ENCODE results near the gene USO1.
"Not testable (repeated sequence)": the region's sequence is repeated elsewhere in the genome, so short reads cannot be mapped to it uniquely, and the experiment has no call there.

USO1 gene, protein sequence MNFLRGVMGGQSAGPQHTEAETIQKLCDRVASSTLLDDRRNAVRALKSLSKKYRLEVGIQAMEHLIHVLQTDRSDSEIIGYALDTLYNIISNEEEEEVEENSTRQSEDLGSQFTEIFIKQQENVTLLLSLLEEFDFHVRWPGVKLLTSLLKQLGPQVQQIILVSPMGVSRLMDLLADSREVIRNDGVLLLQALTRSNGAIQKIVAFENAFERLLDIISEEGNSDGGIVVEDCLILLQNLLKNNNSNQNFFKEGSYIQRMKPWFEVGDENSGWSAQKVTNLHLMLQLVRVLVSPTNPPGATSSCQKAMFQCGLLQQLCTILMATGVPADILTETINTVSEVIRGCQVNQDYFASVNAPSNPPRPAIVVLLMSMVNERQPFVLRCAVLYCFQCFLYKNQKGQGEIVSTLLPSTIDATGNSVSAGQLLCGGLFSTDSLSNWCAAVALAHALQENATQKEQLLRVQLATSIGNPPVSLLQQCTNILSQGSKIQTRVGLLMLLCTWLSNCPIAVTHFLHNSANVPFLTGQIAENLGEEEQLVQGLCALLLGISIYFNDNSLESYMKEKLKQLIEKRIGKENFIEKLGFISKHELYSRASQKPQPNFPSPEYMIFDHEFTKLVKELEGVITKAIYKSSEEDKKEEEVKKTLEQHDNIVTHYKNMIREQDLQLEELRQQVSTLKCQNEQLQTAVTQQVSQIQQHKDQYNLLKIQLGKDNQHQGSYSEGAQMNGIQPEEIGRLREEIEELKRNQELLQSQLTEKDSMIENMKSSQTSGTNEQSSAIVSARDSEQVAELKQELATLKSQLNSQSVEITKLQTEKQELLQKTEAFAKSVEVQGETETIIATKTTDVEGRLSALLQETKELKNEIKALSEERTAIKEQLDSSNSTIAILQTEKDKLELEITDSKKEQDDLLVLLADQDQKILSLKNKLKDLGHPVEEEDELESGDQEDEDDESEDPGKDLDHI

DNA sequence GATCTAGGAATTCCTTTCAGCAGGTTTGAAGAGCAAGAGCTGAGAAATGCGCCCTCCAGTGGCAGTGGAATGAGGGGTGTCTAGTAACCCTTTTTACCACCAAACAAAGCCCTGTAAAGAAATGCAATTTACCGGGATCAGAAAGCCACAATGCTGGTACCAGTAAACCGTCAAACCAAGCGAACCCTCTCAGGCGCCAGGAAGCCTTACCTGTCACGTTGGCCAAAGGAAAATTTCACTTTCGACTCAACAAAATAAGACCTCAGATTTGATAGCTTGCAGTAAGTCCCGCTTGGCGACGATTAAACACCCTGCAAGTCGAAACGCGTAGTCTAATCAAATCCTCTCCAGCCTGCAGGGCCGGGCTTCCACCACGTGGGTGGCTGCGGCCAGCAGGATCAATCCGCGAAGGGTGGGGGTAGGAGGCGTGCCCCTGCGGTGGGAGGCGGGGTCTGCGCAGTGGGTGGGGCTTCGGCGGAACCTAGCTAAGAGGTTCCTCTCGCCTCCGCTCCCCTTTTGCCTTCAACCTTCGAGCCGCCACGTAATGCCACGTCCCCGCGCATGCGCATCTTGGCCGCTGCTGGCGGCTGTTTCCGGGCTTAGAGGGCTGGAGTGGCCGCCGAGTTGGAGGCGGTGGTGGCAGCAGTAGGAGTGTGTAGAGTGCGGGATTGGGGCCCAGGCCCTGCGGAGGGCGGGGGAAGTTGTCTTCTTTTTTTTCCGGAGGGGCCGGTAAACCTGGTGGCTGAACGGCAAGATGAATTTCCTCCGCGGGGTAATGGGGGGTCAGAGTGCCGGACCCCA, at the start of gene USO1:
Gene USO1 (plus strand): TSS at position 512 of the 801 bp plus-strand sequence. CDS start 243 bp downstream, at position 755.
- Histone ChIP-seq H3K27me3 (ENCODE audit: low read depth) (no peaks in the 10 kb centered on the region), H3K36me3 (replicated peaks) (no peaks in the 10 kb centered on the region), H3K4me1 (peaks cover 18% of the 10 kb centered on the region), H3K9me3 (no peaks in the 10 kb centered on the region), H3K4me3 (peak within 1 kb of the TSS; percentile 94)
- peak; percentile 98 to 99 for DNase-seq (ENCODE audit: low spot score in 2 of 2)
- in situ Hi-C loops (cut with MboI; ENCODE audit: low sequenced_read_pairs), result no loop called here

GRCh38 chr4:75675004-75675531, 49.3 kb upstream of the USO1 start:
- in situ Hi-C loops (cut with MboI; ENCODE audit: low sequenced_read_pairs), result no loop called here
- no peak for DNase-seq (ENCODE audit: low spot score in 2 of 2)
- H3K4me3 ChIP-seq, result no peak overlapping the region

DNA sequence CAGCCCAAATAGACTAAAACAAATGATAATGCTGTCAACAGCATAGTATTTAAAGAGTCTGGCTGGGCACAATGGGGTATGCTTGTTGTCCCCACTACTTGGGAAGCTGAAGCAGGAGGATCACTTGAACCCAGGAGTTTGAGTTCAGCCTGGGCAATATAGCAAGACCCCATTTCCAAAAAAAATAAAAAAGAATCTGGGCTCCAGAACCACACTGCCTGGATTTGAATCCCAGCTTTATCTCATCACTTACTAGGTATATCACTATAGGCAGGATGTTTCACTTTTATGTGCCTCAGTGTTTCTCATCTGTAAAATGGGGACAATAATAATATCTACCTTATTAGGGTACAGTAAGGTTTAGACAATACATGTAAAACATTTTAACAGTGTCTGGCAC, 45.9 kb upstream of the USO1 start:
- DNase-seq (ENCODE audit: low spot score in 2 of 2), result no peak
- no peaks in the 10 kb centered on the region for H3K27me3 ChIP-seq (ENCODE audit: low read depth)
- in situ Hi-C loops (cut with MboI; ENCODE audit: low sequenced_read_pairs), result no loop called here
- H3K4me3 ChIP-seq, result no peak overlapping the region
- no peaks in the 10 kb centered on the region; the same call in 1 of the 2 replicates for H3K36me3 ChIP-seq (replicated peaks)
- peaks cover 26% of the 10 kb centered on the region for H3K4me1 ChIP-seq
- H3K9me3 ChIP-seq, result no peaks in the 10 kb centered on the region

More at GRCh38 chr4:75675004-75675531, 49.3 kb upstream of the USO1 start:
- Histone ChIP-seq H3K4me1 (peaks cover 40% of the 10 kb centered on the region), H3K9me3 (no peaks in the 10 kb centered on the region), H3K36me3 (replicated peaks) (peaks cover 4% of the 10 kb centered on the region), H3K27me3 (ENCODE audit: low read depth) (no peaks in the 10 kb centered on the region)

DNA sequence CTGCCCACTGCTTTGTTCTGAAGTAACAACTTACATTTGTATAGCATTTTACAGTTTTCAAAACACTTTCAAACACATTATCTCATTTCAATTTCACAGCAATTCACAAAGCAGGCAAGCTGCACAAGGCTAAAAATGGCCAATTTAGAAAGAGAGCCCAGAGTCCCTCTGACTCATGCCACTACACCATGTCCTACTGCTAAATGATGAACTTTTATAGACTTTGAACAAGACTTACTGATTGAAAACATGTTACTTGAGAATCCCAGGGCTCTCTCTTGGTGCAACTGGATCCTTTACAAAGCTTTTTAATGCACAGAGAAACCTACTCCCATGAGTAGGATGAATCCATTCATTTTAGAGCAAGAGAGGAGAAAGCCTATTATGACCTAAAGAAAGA, 45.4 kb upstream of the USO1 start:
- Histone ChIP-seq H3K27me3 (ENCODE audit: low read depth) (no peaks in the 10 kb centered on the region), H3K4me3 (no peak overlapping the region), H3K9me3 (no peaks in the 10 kb centered on the region), H3K4me1 (peaks cover 23% of the 10 kb centered on the region), H3K36me3 (replicated peaks) (no peaks in the 10 kb centered on the region; the same call in 1 of the 2 replicates)
- DNase-seq (ENCODE audit: low spot score in 2 of 2), result no peak
- in situ Hi-C loops (cut with MboI; ENCODE audit: low sequenced_read_pairs), result no loop called here

DNA sequence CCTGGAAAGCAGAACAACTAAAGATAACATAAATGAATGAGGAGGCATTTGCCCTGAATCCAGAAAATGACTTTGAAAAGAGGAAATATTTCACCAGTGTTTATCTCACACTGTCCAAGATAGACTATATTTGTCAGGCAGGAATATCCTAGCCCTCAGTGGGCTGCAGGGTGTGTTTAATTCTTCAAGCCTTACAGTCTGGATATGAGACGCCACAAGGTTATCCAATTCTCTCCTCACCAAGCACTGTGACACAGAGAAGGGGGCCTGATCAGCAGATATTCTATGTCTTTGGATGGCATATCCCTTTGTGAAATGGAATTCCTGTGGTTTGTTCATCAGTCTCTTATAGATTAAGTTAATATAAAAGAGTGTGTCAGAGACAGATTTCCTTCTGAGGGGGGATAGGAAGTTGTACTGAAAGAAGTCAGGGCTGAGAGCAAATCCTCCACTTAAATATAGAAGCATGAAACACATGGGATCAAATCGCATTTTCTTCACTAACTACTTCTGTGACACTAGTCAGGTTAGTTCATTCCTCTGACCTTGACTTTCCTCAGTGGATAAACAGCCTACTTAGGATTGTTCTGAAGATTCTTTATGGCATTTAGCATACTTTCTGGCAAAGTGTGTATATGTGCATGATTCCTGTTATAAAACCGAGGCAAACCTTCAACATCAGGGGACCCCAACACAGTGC, 44.4 kb upstream of the USO1 start:
- no peaks in the 10 kb centered on the region; the same call in 1 of the 2 replicates for H3K36me3 ChIP-seq (replicated peaks)
- in situ Hi-C loops (cut with MboI; ENCODE audit: low sequenced_read_pairs), result no loop called here
- H3K27me3 ChIP-seq (ENCODE audit: low read depth), result no peaks in the 10 kb centered on the region
- no peak for DNase-seq (ENCODE audit: low spot score in 2 of 2)
- peaks cover 18% of the 10 kb centered on the region for H3K4me1 ChIP-seq
- no peaks in the 10 kb centered on the region for H3K9me3 ChIP-seq
- H3K4me3 ChIP-seq, result no peak overlapping the region

DNA sequence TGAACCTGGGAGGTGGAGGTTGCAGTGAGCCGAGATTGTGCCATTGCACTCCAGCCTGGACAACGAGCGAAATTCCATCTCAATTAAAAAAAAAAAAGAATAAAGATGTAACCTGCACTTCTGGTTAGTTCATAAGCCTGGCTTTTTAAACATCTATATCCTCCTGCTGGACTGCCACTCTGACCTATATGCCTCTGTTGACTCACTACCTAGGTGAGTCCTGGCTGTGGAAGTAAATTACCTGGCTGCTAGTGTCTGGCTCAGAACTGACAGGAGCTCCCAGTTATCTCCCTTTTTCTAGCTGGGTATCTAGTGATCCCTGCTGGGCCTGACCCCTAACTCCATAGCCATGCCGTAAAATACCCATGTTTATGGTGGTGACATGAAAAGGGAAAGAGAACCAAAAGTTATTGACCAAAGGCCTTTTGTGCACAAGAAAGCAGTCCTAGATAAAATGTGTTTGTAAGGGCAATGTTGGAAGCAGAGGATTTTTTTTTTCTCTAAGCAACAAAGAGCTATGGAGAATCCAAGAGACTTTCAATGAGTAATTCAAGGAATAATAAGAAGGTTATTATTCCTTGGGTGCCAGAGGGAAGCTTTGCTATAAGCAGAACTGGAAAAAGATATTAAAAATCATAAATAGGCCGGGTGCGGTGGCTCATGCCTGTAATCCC, 40.8 kb upstream of the USO1 start:
- Histone ChIP-seq H3K36me3 (replicated peaks) (no peaks in the 10 kb centered on the region; the same call in 1 of the 2 replicates), H3K4me3 (no peak overlapping the region), H3K27me3 (ENCODE audit: low read depth) (no peaks in the 10 kb centered on the region), H3K9me3 (peaks cover 4% of the 10 kb centered on the region; the same call in 1 of the 2 replicates), H3K4me1 (peaks cover 9% of the 10 kb centered on the region)
- DNase-seq (ENCODE audit: low spot score in 2 of 2), result no peak
- in situ Hi-C loops (cut with MboI; ENCODE audit: low sequenced_read_pairs), result no loop called here

DNA sequence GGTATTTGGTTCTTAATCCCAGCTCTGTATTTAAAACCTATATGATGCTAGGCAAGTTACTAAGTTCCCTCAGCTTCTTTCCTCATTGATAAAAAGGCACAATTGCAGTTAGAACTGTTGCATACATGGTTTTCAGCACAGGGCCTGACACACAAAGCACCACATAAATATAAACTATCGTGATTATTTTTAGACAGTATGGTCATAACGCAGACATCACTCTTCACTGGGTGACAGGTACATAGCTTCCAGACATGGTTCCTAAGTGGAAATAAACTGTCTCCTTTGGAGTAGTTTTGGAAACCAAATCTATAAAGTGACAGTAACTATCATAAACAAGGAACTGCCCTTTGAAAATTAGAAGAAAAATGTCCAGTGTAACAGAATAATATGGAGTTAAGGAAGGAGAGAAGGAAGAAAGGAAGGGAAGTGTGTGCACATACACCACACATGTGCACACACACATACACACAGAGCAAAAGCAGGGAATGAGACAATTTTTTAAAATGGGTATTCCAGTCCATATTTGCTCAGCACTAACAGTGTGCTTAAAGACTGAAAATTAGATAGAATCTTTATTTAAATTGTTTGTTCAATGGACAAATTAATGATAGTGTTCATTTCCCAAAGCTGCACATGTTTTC, 38.7 kb upstream of the USO1 start:
- H3K36me3 ChIP-seq (replicated peaks), result no peaks in the 10 kb centered on the region; the same call in 1 of the 2 replicates
- no peaks in the 10 kb centered on the region for H3K4me1 ChIP-seq
- H3K9me3 ChIP-seq, result peaks cover 4% of the 10 kb centered on the region; the same call in 1 of the 2 replicates
- no peak for DNase-seq (ENCODE audit: low spot score in 2 of 2)
- H3K27me3 ChIP-seq (ENCODE audit: low read depth), result no peaks in the 10 kb centered on the region
- H3K4me3 ChIP-seq, result no peak overlapping the region
- in situ Hi-C loops (cut with MboI; ENCODE audit: low sequenced_read_pairs), result no loop called here

DNA sequence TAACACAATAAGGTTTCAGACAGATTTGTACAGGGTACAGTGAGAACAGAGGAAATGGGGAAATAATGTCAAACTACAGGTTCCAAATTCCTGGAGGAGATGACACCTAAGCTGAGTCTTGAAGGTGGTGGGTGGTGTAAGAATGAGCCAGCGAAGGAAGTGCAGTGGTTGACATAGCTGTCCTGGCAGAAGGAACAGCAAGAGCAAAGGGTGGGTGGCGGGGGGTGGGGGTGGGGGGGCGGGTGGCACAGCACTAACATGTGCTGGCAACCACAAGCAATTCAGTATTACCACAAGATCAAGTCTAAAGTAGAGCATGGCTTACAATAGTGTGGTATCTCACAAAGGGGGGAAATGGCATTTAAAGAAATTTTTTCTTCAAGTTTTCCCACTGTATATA, 38.0 kb upstream of the USO1 start:
- Histone ChIP-seq H3K27me3 (ENCODE audit: low read depth) (no peaks in the 10 kb centered on the region), H3K36me3 (replicated peaks) (no peaks in the 10 kb centered on the region; the same call in 1 of the 2 replicates), H3K9me3 (peaks cover 4% of the 10 kb centered on the region; the same call in 1 of the 2 replicates), H3K4me1 (no peaks in the 10 kb centered on the region), H3K4me3 (no peak overlapping the region)
- DNase-seq (ENCODE audit: low spot score in 2 of 2), result no peak
- in situ Hi-C loops (cut with MboI; ENCODE audit: low sequenced_read_pairs), result no loop called here

GRCh38 chr4:75687125-75687524, 37.3 kb upstream of the USO1 start:
- H3K9me3 ChIP-seq; H3K4me3 ChIP-seq; in situ Hi-C loops (cut with MboI; ENCODE audit: low sequenced_read_pairs); H3K27me3 ChIP-seq (ENCODE audit: low read depth); H3K36me3 ChIP-seq (replicated peaks); DNase-seq (ENCODE audit: low spot score in 2 of 2); H3K4me1 ChIP-seq: not testable (repeated sequence)

- H3K4me1 ChIP-seq; H3K27me3 ChIP-seq (ENCODE audit: low read depth); H3K9me3 ChIP-seq; DNase-seq (ENCODE audit: low spot score in 2 of 2); H3K4me3 ChIP-seq; in situ Hi-C loops (cut with MboI; ENCODE audit: low sequenced_read_pairs); H3K36me3 ChIP-seq (replicated peaks): not testable (repeated sequence)
Measured at GRCh38 chr4:75692066-75692465, 32.3 kb upstream of the USO1 start.

DNA sequence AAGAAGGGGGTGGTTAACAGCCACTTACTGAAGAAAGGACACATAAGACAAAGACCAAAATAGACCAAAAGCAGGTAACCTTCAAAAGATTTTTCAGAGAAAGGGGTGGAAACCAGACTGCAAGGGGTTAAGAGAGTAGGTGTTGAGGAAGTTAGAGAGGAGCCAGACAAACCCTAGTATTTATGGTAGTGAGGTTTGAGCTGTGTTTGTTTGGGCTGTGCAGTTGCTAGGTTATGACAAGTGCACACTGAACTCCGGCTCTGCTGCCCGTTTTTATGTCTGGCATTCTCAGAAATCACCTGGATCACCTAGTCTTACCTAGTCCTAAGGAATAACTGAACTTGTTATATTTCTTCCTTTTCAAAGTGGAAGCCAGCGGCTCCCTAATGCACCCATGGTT, 28.3 kb upstream of the USO1 start:
- DNase-seq (ENCODE audit: low spot score in 2 of 2), result no peak
- in situ Hi-C loops (cut with MboI; ENCODE audit: low sequenced_read_pairs), result no loop called here
- no peaks in the 10 kb centered on the region for H3K4me1 ChIP-seq
- no peaks in the 10 kb centered on the region for H3K36me3 ChIP-seq (replicated peaks)
- H3K4me3 ChIP-seq, result no peak overlapping the region
- H3K9me3 ChIP-seq, result no peaks in the 10 kb centered on the region
- H3K27me3 ChIP-seq (ENCODE audit: low read depth), result no peaks in the 10 kb centered on the region

GRCh38 chr4:75696581-75696980, 27.8 kb upstream of the USO1 start:
- no peak for DNase-seq (ENCODE audit: low spot score in 2 of 2)
- no peaks in the 10 kb centered on the region for H3K9me3 ChIP-seq
- H3K27me3 ChIP-seq (ENCODE audit: low read depth), result no peaks in the 10 kb centered on the region
- in situ Hi-C loops (cut with MboI; ENCODE audit: low sequenced_read_pairs), result no loop called here
- H3K4me1 ChIP-seq, result no peaks in the 10 kb centered on the region
- no peak overlapping the region for H3K4me3 ChIP-seq
- H3K36me3 ChIP-seq (replicated peaks), result no peaks in the 10 kb centered on the region
